ENCODE results near the gene SUPT6H. TPM values are rescaled to one million over a fixed set of nuclear protein-coding genes. Genes with fewer than 3 reads are reported as not detected.

Gene SUPT6H
- total RNA-seq, 1 donor from 2014 or later, result 62.4 TPM

DNA sequence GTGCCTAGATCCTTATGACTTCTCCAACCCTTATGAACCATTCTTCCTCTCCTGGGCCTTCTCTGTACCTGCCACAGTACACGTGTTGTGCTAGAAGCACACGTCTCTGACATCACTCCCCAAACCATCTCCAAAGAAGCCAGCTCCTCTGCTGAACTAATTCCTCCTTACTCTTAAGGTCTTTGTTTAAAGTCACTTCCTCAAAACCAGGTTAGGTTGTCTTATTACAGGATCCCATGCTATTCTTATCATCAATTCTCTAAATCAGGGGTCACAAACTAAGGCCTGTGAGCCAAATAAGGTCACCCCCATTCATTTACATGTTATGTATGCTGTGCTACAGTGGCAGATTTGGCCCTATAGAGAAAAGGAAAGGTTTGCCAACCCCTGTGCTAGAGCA lies 4.0 kb downstream of the SUPT6H start:
- no peak overlapping the region for H3K27ac ChIP-seq
- H3K27me3 ChIP-seq, result no peaks in the 10 kb centered on the region
- TF ChIP-seq, protein P1, sequence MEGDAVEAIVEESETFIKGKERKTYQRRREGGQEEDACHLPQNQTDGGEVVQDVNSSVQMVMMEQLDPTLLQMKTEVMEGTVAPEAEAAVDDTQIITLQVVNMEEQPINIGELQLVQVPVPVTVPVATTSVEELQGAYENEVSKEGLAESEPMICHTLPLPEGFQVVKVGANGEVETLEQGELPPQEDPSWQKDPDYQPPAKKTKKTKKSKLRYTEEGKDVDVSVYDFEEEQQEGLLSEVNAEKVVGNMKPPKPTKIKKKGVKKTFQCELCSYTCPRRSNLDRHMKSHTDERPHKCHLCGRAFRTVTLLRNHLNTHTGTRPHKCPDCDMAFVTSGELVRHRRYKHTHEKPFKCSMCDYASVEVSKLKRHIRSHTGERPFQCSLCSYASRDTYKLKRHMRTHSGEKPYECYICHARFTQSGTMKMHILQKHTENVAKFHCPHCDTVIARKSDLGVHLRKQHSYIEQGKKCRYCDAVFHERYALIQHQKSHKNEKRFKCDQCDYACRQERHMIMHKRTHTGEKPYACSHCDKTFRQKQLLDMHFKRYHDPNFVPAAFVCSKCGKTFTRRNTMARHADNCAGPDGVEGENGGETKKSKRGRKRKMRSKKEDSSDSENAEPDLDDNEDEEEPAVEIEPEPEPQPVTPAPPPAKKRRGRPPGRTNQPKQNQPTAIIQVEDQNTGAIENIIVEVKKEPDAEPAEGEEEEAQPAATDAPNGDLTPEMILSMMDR (IDR thresholded peaks at IDR 0.05), result no peak
- DNase-seq (no peak), ATAC-seq (no peak)
- H3K4me1 ChIP-seq, result peaks cover 30% of the 10 kb centered on the region
- H3K36me3 ChIP-seq, result peaks cover 52% of the 10 kb centered on the region
- H3K9me3 ChIP-seq, result no peaks in the 10 kb centered on the region
- intact Hi-C loops (cut with DNase I), result no loop called here
- no peak overlapping the region for H3K4me3 ChIP-seq

DNA sequence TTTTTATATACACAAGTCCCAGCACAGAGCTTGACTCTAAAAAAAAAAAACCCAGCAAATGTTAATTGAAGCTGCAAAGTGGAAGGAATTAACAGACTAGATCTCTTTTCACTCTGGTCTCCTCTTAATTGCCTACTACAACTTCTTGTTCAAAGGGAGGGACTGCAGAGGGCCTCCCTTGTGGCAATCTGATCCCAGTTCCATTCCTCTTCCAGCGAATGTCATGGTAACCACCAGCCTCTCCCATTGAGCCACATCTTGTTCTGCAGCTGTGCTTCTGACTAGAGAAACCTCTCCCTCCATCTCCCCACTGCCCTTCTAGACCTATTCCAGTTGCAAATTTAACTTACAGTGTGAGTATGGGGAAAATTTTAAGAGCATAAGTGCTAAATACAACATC lies 5.9 kb downstream of the SUPT6H start:
- Histone ChIP-seq H3K27ac (no peak overlapping the region), H3K36me3 (peaks cover 71% of the 10 kb centered on the region), H3K9me3 (no peaks in the 10 kb centered on the region), H3K4me1 (peaks cover 25% of the 10 kb centered on the region), H3K27me3 (no peaks in the 10 kb centered on the region), H3K4me3 (no peak overlapping the region)
- TF ChIP-seq, protein P1 (IDR thresholded peaks at IDR 0.05), result no peak
- intact Hi-C loops (cut with DNase I), result no loop called here
- no peak for DNase-seq
- ATAC-seq, result no peak

DNA sequence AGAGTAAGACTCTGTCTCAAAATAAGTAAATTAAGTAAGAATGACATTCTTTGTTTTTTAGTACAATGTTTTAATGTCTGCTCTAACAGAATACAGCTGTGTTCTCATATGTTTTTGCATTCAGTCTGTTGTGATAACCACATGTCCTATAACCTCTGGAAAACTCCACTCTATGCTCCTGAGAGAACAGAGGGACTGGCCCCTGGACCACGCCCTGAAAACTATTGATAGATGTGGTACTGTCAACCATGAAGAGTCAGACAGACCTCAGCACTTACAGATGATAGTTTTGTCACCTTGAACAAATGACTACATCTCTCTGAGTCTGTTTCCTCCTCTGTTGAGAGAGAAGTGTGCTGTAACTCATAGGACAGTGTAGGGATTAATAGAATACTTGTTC lies 7.9 kb downstream of the SUPT6H start:
- no peak overlapping the region for H3K27ac ChIP-seq
- no peak for DNase-seq
- H3K4me1 ChIP-seq, result peaks cover 5% of the 10 kb centered on the region
- TF ChIP-seq, protein P1 (IDR thresholded peaks at IDR 0.05), result no peak
- intact Hi-C loops (cut with DNase I), result no loop called here
- no peak overlapping the region for H3K4me3 ChIP-seq
- peaks cover 80% of the 10 kb centered on the region for H3K36me3 ChIP-seq
- no peaks in the 10 kb centered on the region for H3K9me3 ChIP-seq
- H3K27me3 ChIP-seq, result no peaks in the 10 kb centered on the region
- no peak for ATAC-seq

DNA sequence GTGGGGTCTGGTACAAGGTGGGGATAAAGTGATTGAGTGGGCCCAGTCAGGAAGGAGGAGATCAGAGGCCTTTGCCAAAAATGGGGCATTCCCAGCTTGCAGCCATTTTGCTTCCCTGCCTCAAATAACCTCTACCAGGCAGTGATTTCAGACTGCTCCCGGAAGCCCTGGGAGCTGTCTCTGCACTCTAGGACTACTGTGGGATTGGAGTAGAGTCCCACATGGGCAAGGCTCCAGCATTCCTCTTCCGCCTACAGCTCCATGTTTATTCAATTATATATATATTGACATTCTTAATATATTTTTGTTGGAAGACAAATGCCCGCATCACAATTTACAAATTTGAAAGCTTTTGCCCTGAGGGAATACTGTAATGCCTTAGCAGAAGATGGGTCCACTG lies 13.5 kb downstream of the SUPT6H start:
- intact Hi-C loops (cut with DNase I), result no loop called here
- DNase-seq (no peak), ATAC-seq (no peak)
- Histone ChIP-seq H3K4me1 (no peaks in the 10 kb centered on the region), H3K36me3 (peaks cover 100% of the 10 kb centered on the region), H3K27ac (no peak overlapping the region), H3K4me3 (no peak overlapping the region), H3K27me3 (no peaks in the 10 kb centered on the region), H3K9me3 (no peaks in the 10 kb centered on the region)
- TF ChIP-seq, protein P1 (IDR thresholded peaks at IDR 0.05), result no peak

DNA sequence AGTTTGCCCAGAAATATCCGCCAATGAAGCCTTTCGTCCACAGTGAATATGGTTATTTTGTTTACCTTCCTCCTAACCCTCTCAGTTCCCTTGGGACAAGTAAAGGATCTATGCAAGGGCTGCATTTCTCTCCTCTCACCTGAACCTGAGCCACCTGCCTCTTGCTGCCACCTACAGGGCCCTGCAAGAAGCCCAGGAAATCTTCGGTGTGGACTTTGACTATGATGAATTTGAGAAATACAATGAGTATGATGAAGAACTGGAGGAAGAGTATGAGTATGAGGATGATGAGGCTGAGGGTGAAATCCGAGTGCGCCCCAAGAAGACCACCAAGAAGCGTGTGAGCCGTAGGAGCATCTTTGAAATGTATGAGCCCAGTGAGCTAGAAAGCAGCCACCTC lies 14.0 kb downstream of the SUPT6H start:
- no peak for ATAC-seq
- H3K9me3 ChIP-seq, result no peaks in the 10 kb centered on the region
- DNase-seq, result no peak
- no peaks in the 10 kb centered on the region for H3K4me1 ChIP-seq
- no peaks in the 10 kb centered on the region for H3K27me3 ChIP-seq
- intact Hi-C loops (cut with DNase I), result no loop called here
- no peak overlapping the region for H3K4me3 ChIP-seq
- no peak overlapping the region for H3K27ac ChIP-seq
- H3K36me3 ChIP-seq, result peaks cover 100% of the 10 kb centered on the region
- TF ChIP-seq, protein P1 (IDR thresholded peaks at IDR 0.05), result peak; percentile 8

DNA sequence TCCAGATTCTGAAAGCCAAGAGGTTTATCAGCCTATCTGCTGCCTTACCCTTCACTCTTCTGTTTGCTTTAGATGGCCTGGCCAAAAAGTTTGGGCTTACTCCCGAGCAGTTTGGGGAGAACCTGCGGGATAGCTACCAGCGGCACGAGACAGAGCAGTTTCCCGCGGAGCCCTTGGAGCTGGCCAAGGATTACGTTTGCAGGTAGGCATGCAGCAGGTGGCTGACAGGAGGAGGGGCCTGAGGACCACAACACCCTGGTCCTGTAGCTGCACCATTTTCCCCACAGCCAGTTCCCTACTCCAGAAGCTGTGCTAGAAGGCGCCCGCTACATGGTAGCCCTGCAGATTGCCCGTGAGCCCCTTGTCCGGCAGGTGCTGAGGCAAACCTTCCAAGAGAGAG lies 20.6 kb downstream of the SUPT6H start:
- H3K4me3 ChIP-seq, result no peak overlapping the region
- H3K9me3 ChIP-seq, result no peaks in the 10 kb centered on the region
- no peak for ATAC-seq
- no peaks in the 10 kb centered on the region for H3K4me1 ChIP-seq
- intact Hi-C loops (cut with DNase I), result no loop called here
- H3K27me3 ChIP-seq, result no peaks in the 10 kb centered on the region
- H3K36me3 ChIP-seq, result peaks cover 100% of the 10 kb centered on the region
- H3K27ac ChIP-seq, result no peak overlapping the region
- no peak for DNase-seq
- TF ChIP-seq, protein P1 (IDR thresholded peaks at IDR 0.05), result no peak

All from upper lobe of right lung (tissue), 1 donor.